ENCODE measurements around the gene PMP22. TPM values are rescaled to one million over a fixed set of nuclear protein-coding genes. Genes with fewer than 3 reads are reported as not detected.

PMP22 gene
- total RNA-seq, 1 experiment from 2014 or later: not detected

DNA sequence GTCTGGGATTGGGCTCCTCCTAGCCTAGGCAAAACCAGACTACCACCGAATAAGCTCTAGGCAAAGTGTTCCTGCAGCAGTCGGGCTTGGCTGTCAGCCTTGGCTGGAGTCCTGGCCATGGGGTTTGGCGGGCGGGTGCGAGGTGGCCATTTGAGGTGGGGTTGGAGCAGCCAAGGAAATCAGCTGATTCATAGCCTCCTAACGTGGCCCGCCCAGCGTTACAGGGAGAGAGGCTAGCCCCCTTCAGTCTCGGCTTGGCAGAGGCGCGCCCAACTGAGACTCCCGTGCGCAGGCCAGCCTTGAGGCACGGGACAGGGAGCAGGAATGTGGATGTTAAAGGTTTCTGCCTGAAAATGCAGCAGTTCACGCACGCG lies 1.9 kb downstream of the PMP22 start:
- no peak overlapping the region for H3K4me3 ChIP-seq (ENCODE audit: low read length)
- no peak for DNase-seq
- no peaks in the 10 kb centered on the region for H3K27me3 ChIP-seq (ENCODE audit: low read length)
- no peak overlapping the region for H2AFZ ChIP-seq (ENCODE audit: low read length)
- H3K4me1 ChIP-seq (ENCODE audit: low read length): no peaks in the 10 kb centered on the region
- no peak overlapping the region for H3K9ac ChIP-seq (ENCODE audit: low read length)
- no peaks in the 10 kb centered on the region for H3K79me2 ChIP-seq (ENCODE audit: low read length)
- no peak overlapping the region for H3K4me2 ChIP-seq (ENCODE audit: low read depth, low read length, poor library complexity, severe bottlenecking)
- no peaks in the 10 kb centered on the region for H3K9me3 ChIP-seq (ENCODE audit: low read length)
- H3K27ac ChIP-seq (ENCODE audit: low read length): no peak overlapping the region
- no peaks in the 10 kb centered on the region for H3K36me3 ChIP-seq (ENCODE audit: insufficient read depth, low read length)
- H3K9me2 ChIP-seq (replicated peaks; ENCODE audit: insufficient read depth, low read length): no peaks in the 10 kb centered on the region
- no peaks in the 10 kb centered on the region for H4K20me1 ChIP-seq (ENCODE audit: insufficient read depth, low read depth, low read length)

DNA sequence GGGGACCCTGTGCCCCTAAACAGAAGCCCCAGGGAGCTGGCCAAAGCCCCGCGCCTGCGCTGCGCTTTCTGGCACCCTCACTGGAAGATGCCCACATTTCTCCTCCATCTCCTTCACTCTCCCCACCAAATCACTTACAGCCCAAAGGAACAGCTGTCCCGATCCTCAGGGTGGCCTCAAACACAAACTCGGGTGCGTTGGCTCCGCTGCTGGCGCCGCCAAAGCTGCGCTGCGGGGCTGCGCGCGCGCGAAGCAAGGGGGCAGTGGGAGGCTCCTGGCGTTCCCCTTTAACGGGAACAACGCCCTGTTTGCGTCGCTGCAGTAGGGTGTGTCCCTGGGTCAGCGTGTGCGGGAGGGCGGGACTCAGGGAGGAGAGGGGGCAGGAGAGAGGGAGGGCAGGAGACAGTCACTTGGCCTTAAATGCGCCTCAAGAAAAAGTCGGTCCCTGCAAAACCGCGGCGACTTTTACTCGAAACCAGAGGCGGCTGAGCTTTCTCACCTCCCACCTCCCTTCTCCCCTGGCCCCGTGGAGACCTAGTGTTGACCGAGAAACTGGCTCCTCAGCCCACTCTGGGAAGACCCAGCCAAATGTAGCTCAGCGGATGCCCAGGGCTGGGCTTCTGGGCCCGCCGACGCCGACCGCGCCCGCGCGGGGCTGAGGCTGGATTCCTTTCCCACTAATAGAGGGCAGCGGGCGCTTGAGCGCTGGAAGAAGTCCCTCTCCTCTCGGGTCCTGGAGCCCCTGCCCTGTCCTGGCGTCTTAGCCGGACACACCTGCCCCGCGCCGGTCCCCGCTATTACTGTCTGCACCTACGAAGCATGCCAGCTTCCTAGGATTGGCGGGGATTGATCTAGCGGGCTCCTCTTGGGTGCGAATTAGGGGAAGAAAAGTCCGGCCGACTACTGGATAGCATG lies 2.6 kb downstream of the PMP22 start:
- H3K36me3 ChIP-seq (ENCODE audit: insufficient read depth, low read length): no peaks in the 10 kb centered on the region
- H3K4me3 ChIP-seq (ENCODE audit: low read length): no peak overlapping the region
- H3K9ac ChIP-seq (ENCODE audit: low read length): no peak overlapping the region
- 0 out of 2 replicates have a peak, but pooled peaks cover under 1% of the 10 kb centered on the region for H3K4me1 ChIP-seq (ENCODE audit: low read length)
- H3K27ac ChIP-seq (ENCODE audit: low read length): no peak overlapping the region
- H3K4me2 ChIP-seq (ENCODE audit: low read depth, low read length, poor library complexity, severe bottlenecking): no peak overlapping the region
- H2AFZ ChIP-seq (ENCODE audit: low read length): no peak overlapping the region
- no peaks in the 10 kb centered on the region for H4K20me1 ChIP-seq (ENCODE audit: insufficient read depth, low read depth, low read length)
- H3K9me2 ChIP-seq (replicated peaks; ENCODE audit: insufficient read depth, low read length): no peaks in the 10 kb centered on the region
- H3K9me3 ChIP-seq (ENCODE audit: low read length): no peaks in the 10 kb centered on the region
- no peaks in the 10 kb centered on the region for H3K27me3 ChIP-seq (ENCODE audit: low read length)
- no peaks in the 10 kb centered on the region for H3K79me2 ChIP-seq (ENCODE audit: low read length)
- DNase-seq: no peak

DNA sequence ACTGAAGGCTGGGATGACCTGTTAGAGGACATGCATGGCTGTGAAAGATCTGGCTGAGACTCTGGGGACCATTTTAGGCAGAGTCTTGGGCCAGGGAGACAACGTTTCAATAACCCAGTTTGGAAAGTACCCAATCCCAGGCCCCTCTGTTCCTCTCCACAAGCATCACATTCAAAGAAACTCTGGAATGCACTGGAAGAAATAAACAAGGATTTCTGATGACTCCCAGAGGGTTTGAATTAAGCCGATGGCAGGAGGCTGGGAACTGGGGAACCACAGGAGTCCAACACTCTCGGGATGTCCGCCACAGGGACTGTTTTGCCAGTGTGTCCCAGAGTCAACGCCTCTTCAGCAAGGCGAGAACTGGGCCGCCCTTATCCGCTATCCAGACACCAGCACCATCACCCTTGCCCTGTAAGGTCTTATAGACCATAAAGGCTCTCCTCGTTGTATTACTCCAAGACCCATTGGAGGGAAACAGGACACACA lies 3.3 kb downstream of the PMP22 start:
- H3K79me2 ChIP-seq (ENCODE audit: low read length): no peaks in the 10 kb centered on the region
- no peaks in the 10 kb centered on the region for H4K20me1 ChIP-seq (ENCODE audit: insufficient read depth, low read depth, low read length)
- 0 out of 2 replicates have a peak, but pooled peaks cover 2% of the 10 kb centered on the region for H3K4me1 ChIP-seq (ENCODE audit: low read length)
- H3K9ac ChIP-seq (ENCODE audit: low read length): no peak overlapping the region
- no peak for DNase-seq
- H2AFZ ChIP-seq (ENCODE audit: low read length): no peak overlapping the region
- H3K9me2 ChIP-seq (replicated peaks; ENCODE audit: insufficient read depth, low read length): no peaks in the 10 kb centered on the region
- H3K9me3 ChIP-seq (ENCODE audit: low read length): no peaks in the 10 kb centered on the region
- H3K4me2 ChIP-seq (ENCODE audit: low read depth, low read length, poor library complexity, severe bottlenecking): no peak overlapping the region
- no peak overlapping the region for H3K27ac ChIP-seq (ENCODE audit: low read length)
- no peak overlapping the region for H3K4me3 ChIP-seq (ENCODE audit: low read length)
- no peaks in the 10 kb centered on the region for H3K36me3 ChIP-seq (ENCODE audit: insufficient read depth, low read length)
- no peaks in the 10 kb centered on the region for H3K27me3 ChIP-seq (ENCODE audit: low read length)

DNA sequence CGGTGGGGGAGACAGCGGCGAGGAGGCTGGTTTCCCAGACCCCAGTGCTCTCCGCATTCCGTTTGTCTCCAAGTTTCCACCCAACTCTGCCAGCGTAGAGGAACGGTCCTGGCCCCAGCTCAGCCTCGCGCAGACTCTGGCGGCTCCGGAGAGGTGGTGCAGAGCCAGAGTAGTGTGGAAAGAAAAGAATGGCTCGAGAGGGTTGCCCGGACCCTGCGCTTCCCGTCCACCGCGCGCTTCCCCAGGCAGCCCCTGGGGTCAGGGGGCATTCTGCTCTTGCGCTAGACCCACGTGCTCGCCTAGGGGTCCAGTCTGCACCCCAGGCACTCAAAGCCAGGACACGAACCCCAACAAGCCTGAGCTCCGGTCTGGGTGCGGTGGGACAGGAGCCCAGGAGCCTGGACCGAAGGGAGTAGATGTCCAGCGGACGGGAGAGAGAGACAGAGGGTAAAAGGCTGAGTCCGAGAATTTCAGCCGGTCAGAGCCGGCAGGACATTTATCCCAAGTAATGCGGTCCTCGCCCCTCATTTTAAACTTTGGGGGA lies 3.8 kb downstream of the PMP22 start:
- no peaks in the 10 kb centered on the region for H3K27me3 ChIP-seq (ENCODE audit: low read length)
- no peak overlapping the region for H3K4me2 ChIP-seq (ENCODE audit: low read depth, low read length, poor library complexity, severe bottlenecking)
- H3K9ac ChIP-seq (ENCODE audit: low read length): no peak overlapping the region
- no peaks in the 10 kb centered on the region for H3K79me2 ChIP-seq (ENCODE audit: low read length)
- DNase-seq: no peak
- H4K20me1 ChIP-seq (ENCODE audit: insufficient read depth, low read depth, low read length): no peaks in the 10 kb centered on the region
- H3K9me3 ChIP-seq (ENCODE audit: low read length): no peaks in the 10 kb centered on the region
- H2AFZ ChIP-seq (ENCODE audit: low read length): no peak overlapping the region
- no peaks in the 10 kb centered on the region for H3K36me3 ChIP-seq (ENCODE audit: insufficient read depth, low read length)
- 0 out of 2 replicates have a peak, but pooled peaks cover 2% of the 10 kb centered on the region for H3K4me1 ChIP-seq (ENCODE audit: low read length)
- no peak overlapping the region for H3K4me3 ChIP-seq (ENCODE audit: low read length)
- no peak overlapping the region for H3K27ac ChIP-seq (ENCODE audit: low read length)
- H3K9me2 ChIP-seq (replicated peaks; ENCODE audit: insufficient read depth, low read length): no peaks in the 10 kb centered on the region

DNA sequence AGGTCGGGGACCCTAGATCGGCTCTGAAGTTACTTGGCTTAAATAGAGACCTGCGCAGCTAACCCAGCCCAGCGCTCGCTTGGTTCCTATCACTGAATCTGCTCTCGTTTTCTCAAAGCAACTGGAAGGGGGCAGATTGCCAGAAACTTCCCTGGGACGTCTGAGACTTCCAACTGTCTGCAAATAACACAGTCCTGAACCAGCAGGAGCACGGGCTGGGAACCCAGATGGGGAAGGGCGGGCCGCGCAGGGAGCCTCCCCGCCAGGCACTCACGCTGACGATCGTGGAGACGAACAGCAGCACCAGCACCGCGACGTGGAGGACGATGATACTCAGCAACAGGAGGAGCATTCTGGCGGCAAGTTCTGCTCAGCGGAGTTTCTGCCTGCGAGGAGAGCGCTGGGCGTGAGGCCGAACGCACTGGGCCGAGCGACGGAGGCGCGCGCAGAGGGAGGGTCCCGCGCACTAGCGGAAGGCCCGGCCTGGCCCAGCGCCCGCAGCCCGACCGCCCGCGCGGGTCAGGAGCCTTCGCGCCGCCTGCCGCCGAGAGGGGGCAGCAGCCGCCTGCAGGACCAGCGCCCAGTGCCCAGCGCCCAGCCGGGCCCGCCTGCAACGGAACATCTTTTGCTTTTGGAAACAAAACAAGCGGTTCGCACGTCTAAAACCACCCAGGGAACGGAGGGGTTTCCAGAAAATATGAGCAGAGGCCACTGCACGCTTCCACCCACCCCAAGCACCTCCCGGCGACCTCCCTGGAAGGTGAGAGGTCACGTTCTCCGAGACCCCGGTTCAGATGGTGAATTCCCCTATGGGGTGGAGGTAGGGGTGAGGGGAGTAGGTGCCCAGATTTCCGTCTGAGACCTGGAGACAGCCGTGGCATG lies 4.5 kb downstream of the PMP22 start:
- DNase-seq: no peak
- H3K4me3 ChIP-seq (ENCODE audit: low read length): no peak overlapping the region
- H3K9me2 ChIP-seq (replicated peaks; ENCODE audit: insufficient read depth, low read length): no peaks in the 10 kb centered on the region
- no peaks in the 10 kb centered on the region for H3K36me3 ChIP-seq (ENCODE audit: insufficient read depth, low read length)
- H3K4me2 ChIP-seq (ENCODE audit: low read depth, low read length, poor library complexity, severe bottlenecking): no peak overlapping the region
- H2AFZ ChIP-seq (ENCODE audit: low read length): no peak overlapping the region
- no peaks in the 10 kb centered on the region for H4K20me1 ChIP-seq (ENCODE audit: insufficient read depth, low read depth, low read length)
- H3K9me3 ChIP-seq (ENCODE audit: low read length): no peaks in the 10 kb centered on the region
- no peaks in the 10 kb centered on the region for H3K27me3 ChIP-seq (ENCODE audit: low read length)
- H3K4me1 ChIP-seq (ENCODE audit: low read length): 0 out of 2 replicates have a peak, but pooled peaks cover 2% of the 10 kb centered on the region
- H3K27ac ChIP-seq (ENCODE audit: low read length): no peak overlapping the region
- no peak overlapping the region for H3K9ac ChIP-seq (ENCODE audit: low read length)
- no peaks in the 10 kb centered on the region for H3K79me2 ChIP-seq (ENCODE audit: low read length)

DNA sequence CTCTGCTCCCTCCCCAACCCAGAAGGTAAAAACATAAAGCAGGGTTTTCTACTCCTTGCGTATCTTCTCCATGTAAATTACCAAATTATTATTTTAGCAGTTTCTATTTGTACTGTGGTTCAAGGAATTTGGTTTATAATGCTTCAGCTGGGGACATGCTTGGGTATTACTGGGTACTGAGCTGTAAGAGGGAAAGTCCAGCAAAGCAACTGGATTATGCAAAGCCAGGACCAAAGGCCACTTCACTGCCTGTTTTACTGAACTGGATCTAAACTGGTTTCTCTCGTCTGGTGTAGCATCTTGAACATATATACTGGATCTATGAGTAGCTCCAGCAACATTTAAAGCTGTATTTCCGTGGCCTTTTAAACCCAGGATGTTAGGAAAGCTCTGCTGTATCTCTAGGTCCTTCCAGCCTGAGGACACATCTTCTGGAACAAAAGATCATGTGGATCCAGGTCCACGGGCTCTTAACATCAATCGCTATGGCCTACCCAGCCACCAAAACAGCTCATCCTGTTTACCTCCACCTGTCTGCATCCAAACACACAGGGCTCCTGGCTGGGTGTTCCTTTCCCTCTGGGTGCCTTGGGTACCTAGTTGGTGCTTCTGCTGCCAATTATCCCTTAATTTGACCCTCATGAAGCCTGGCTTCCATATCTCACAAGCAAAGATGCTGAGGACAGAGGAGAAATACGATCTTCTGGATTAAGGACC lies 7.2 kb downstream of the PMP22 start:
- H3K4me1 ChIP-seq (ENCODE audit: low read length): 0 out of 2 replicates have a peak, but pooled peaks cover 2% of the 10 kb centered on the region

DNA sequence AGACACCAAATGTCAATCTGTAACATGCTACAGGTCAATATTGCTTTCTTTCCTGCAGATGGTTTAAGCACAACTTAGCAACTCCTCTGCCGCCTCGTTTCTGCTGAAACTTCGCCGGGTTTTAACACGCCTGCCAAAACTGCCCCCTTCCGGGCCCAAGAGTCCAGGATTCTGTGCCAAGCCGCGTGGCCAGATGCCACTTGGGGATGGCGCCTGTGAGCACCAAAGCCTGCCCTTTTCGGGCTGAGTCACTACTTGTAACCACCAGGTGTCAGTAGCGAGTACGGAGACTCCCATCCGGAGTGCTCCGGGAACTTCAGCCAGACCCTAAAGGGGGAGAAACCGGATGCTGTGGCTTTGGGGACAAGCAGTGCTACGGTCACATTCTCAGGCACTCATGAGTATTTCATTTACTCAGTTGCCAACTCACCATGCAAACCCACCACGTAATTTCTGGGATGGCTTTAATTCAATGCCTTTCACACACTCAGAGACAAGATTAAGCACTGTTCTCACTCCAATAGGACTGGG lies 7.8 kb downstream of the PMP22 start:
- Histone ChIP-seq H3K4me2 (ENCODE audit: low read depth, low read length, poor library complexity, severe bottlenecking) (no peak overlapping the region), H2AFZ (ENCODE audit: low read length) (no peak overlapping the region)
- peak; percentile 88 for DNase-seq

More for the DNA sequence above, 7.2 kb downstream of the PMP22 start:
- no peak overlapping the region for H3K4me2 ChIP-seq (ENCODE audit: low read depth, low read length, poor library complexity, severe bottlenecking)
- no peaks in the 10 kb centered on the region for H3K79me2 ChIP-seq (ENCODE audit: low read length)
- no peaks in the 10 kb centered on the region for H4K20me1 ChIP-seq (ENCODE audit: insufficient read depth, low read depth, low read length)
- no peak overlapping the region for H3K27ac ChIP-seq (ENCODE audit: low read length)
- no peaks in the 10 kb centered on the region for H3K36me3 ChIP-seq (ENCODE audit: insufficient read depth, low read length)
- no peak for DNase-seq
- H3K4me3 ChIP-seq (ENCODE audit: low read length): no peak overlapping the region
- H3K9me2 ChIP-seq (replicated peaks; ENCODE audit: insufficient read depth, low read length): no peaks in the 10 kb centered on the region
- no peak overlapping the region for H2AFZ ChIP-seq (ENCODE audit: low read length)
- no peaks in the 10 kb centered on the region for H3K9me3 ChIP-seq (ENCODE audit: low read length)
- no peak overlapping the region for H3K9ac ChIP-seq (ENCODE audit: low read length)
- H3K27me3 ChIP-seq (ENCODE audit: low read length): no peaks in the 10 kb centered on the region

More for the DNA sequence above, 7.8 kb downstream of the PMP22 start:
- Histone ChIP-seq H3K4me1 (ENCODE audit: low read length) (0 out of 2 replicates have a peak, but pooled peaks cover 2% of the 10 kb centered on the region), H3K4me3 (ENCODE audit: low read length) (no peak overlapping the region), H3K36me3 (ENCODE audit: insufficient read depth, low read length) (no peaks in the 10 kb centered on the region), H3K79me2 (ENCODE audit: low read length) (no peaks in the 10 kb centered on the region), H3K9ac (ENCODE audit: low read length) (no peak overlapping the region), H3K9me2 (replicated peaks; ENCODE audit: insufficient read depth, low read length) (no peaks in the 10 kb centered on the region), H3K27me3 (ENCODE audit: low read length) (no peaks in the 10 kb centered on the region), H3K9me3 (ENCODE audit: low read length) (no peaks in the 10 kb centered on the region), H4K20me1 (ENCODE audit: insufficient read depth, low read depth, low read length) (no peaks in the 10 kb centered on the region), H3K27ac (ENCODE audit: low read length) (no peak overlapping the region)
